H4 (cell line): Measurements from ENCODE around the gene TBC1D7. TPM values are rescaled to one million over a fixed set of nuclear protein-coding genes. Genes with fewer than 3 reads are reported as not detected.

Experiments
- DNase-seq: peaks from one replicate; pipeline ENCODE4 v3.0.0-alpha.2; 2015; ENCODE audit warnings: low spot score
- total RNA-seq: library from RNA; depleted of rRNA; stranded (reverse); fragments of >200 nt; shearing (Covaris generic); gene quantifications from 2 replicates; pipeline ENCODE4 v1.2.3, GENCODE V29; 2014; rRNA removed

TBC1D7 gene
- total RNA-seq, 1 experiment from 2014 or later: 31.9 TPM

DNA sequence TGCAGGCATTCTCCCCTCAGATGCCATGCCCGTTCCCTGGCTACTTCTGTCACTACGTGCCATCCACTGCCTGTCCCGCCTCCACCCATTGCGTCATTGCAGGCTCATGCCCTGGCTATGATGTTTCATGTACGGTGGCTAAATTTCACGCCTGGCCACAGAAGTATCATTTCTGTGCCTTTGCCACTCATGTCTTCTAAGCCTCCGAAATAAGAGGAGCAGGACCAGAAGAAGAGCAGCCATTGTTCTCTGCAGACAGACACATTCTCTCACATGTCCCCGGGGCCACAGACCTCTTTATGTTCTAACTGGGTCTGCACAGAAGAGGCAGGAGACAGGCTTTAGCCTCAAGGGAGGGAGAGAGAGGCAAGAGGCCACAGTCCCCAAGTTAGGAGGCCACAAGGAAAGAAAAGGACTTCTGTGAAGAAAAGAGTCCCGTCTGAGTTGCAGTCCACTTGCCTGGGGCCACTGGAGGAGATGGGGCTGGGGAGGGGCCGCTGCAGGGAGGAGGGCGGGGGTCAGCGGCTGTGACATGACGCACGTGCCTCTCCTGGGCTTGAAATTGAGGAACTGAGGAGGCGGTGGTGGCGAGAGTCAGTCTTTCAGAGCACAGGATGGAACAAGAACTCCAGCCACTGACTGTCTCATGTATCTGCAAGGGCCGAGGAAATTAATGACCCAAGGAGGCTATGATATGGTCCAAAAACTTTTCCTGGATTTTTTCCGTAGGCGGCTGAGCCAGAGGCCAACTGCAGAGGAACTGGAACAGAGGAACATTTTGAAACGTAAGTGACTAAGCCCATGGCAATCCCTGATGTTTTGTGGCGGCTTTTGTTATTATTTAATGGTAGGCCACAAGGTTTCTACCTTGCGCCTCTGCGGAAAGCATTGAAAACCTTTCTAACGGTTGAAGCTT is 55.9 kb downstream of the TBC1D7 start:
- peak; percentile 23 for DNase-seq

DNA sequence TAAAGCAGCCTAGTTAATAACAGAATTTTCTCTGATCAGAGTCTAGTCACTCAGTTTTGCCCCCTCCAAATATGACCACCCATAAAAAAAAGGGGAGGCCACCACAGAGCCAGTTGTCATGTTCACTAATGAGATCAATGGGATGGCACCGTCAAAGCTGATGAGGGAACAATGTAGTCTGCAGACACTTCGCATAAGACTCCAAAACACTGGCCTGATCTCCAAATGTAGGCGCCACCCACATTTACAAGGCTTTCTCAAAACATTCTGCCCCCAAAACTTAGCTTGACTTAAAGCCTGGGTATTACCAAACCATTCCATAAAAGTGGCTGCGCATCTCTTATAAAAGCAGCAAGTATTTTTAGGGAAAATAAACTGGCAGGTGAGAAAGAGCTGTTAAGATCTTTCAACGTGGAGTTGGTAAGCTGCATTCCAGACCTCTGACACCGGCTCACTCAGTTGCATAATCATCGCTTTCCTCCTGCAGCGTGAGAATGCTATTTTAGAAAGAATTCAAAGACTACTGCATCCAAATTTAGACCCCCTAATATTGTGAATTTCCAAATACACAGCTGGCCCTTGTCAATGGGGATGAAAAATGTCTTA is 59.3 kb downstream of the TBC1D7 start:
- DNase-seq: peak; percentile 19

DNA sequence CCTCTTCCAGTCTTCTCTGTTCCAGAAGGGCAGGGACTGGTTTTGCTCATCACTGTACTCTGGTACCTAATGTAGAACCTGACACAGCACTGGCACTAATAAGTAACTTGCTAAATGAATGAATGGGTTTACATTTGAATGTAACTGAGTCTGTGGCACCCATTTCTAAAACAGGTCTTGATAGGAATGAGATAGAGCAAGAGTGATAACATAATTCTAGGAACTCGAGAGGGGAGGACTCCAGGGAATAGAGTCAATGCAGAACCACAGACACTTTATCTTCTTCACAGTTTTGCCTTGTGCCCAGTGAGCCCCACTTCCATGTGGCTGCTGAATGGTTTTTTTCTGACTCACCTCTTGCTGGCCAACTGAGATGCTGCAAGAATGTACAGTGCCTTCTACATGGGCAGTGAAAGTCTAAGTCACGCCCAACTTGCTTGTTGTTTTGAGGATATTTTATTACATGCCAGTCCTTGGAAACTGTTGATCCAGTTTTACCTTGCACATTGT is 61.1 kb downstream of the TBC1D7 start:
- no peak for DNase-seq

DNA sequence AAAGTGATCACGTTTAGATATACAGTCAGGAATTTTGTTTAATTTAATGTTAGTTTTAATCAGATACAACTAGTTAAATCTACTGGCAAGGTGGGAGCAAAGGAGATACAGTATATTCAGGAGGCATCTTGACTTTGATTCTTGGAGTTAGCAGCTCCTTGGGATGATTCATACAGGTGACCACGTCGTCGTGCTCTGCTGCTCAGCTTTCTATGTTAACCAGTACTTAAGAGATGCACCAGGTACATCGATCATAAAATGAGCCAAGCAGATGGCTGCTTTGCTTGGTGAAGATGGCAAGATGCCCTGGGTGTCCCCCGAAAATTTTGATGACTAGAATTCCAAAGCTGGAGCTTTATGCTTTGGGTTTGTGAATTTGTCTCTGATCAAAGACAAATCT is 64.7 kb downstream of the TBC1D7 start:
- no peak for DNase-seq

DNA sequence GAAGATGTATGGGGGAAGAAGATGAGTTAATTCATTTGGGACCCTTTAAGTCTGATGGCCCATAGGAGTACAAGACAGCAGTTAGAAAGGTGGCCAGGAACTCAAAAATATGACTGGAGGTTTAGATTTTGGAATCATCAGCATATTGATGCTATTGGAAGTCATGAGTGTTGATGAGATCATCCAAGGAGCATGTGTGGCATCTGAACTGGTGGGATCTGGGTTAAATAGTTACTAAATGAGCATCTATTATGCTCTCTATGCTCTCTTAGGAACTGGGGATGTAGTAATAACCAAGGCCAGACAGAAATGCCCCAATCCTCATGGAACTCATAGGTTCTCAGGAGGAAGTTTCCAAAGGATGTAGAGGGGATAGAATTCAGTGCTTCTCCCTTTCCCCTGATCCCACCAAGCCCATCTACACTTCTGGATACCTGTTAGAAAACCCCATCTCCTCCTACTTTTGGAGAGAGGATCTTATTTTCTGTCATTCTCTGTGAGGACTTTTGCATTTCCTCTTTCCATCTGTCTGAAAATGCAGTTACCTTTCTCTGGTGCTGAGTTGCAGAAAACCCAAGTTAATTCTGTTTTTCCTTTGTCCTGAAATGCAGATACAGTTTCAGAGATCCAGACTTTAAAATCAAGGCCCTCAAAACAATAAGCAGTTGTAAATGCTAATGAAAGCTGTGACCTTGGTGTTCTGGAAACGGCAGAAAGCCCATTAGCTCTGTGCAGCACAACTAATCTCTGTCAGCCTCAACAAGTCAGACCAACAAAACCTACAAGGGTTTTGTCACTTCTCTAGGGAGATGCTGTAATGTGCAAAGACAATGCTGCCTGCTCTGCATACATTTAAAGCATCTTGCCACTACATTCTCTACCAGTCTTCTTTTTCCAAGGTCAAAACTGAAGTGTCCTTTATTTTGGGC is 65.8 kb downstream of the TBC1D7 start:
- no peak for DNase-seq

DNA sequence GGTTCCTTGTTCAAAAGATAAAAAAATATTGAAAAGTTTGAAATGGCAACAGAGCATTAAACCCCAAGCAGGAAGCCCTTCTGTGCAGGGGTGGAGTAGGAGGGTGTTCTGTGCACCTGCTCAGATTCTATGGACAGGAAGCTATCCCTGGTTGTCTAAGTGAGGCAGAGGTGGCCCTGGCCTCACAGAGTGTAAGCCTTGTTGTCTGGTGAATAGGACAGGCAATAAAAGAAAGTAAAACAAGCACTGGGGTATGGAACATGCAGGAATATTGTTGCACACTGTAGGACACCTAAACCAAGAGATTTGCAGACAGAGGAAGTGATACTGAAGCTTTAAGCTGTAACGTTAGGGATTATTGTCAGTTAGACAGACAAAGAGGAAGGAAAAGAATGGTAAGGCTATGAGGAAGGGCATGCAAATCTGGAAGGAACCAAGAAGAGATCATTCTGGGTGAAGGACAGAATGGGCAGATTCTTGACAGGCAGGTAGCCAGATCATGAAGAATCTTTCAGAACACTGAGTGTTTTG is 66.8 kb downstream of the TBC1D7 start:
- DNase-seq: no peak

DNA sequence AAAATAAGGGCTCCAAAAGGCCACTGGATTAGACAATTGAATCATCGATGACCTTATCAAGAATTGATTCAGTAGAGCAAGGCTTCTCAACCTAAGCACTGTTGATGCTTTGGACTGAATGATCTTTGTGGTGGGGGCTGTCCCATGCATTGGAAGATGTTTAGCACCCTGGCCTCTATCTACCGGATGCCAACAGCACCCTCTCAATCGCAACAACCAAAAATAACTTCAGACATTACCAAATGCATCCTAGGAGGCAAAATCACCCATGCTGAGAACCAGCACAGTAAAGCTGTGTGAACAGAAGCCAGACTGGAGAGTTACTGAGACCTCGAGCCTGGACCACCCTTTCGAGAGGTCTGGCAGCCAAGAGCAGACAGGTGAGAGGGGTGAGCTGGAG is 67.5 kb downstream of the TBC1D7 start:
- no peak for DNase-seq

DNA sequence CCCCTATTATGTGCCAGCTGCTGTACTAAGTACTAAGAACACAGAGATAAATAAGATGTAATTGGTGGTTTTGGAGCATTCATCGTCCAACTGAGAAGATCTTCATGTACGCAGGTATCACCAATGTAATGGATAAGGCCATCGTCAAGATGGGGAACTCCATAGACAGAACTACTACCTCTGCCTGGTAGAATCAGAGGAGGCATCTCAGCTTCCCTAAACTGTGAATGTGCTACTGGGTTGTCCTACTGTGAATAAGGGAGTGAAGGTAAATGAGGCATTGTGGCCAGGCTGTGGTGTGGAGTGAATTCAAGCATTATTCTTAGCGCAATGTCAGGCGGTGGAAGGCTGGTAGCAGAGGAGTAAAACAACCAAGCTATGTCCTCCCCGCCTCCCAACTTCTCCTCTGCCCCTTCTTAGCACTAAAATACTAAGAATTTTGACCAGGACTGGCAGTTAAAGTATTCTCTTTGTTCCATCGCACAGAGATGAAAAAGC is 68.2 kb downstream of the TBC1D7 start:
- DNase-seq: no peak

DNA sequence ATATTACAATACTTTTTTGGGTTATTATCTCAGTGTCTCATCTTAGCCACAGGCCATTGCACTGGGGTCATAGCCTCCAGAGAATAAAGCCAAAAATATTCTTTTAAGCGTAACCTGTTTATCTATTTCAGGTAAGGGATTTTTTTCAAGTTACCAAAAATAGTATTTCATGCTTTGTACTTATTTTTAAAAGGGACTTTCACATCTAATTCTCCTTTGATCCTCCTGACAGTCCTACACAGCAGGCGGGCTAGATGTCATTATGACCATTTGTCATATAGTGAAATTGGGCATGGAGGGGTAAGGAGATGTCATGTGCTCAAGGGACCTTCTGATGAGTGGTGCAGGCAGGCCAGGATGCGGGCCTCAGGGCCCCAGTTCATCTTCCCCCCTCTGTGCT is 68.9 kb downstream of the TBC1D7 start:
- DNase-seq: no peak

DNA sequence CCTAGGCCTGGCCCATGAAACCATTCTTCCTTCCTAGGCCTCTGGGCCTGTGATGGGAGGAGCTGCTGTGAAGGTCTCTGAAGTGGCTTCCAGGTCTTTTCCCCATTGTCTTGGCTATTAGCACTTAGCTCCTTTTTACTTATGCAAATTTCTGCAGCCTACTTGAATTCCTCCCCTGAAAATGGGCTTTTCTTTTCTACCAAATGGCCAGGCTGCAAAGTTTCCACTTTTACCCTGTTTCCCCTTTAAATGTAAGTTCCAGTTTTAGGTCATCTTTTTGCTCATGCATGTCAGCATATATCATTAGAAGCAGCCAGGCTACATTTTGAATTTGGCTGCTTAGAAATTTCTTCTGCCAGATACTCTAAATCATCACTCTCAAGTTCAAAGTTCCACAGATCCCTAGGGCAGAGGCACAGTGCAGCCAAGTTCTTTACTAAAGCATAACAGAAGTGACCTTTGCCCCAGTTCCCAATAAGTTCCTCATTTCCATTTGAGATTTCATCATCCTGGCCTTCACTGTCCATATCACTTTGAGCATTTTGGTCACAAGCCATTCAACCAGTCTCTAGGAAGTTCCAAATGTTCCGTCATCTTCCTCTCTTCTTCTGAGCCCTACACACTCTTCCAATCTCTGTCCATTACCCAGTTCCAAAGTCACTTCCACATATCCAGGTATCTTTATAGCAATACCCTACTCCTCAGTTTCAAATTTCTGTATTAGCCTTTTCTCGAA is 71.9 kb downstream of the TBC1D7 start:
- no peak for DNase-seq

Other genes starting within 250 kb of the TBC1D7 start
- 0.82 and 0.87 TPM in 2 replicates for gene GFOD1, start 159.1 kb upstream of the TBC1D7 start, total RNA-seq
- 13.3 and 25.6 TPM in 2 replicates for gene SIRT5, start 246.1 kb upstream of the TBC1D7 start, total RNA-seq